Measurements from ENCODE around the gene CDH13. TPM values are rescaled to one million over a fixed set of nuclear protein-coding genes. Genes with fewer than 3 reads are reported as not detected.

Gene CDH13
- total RNA-seq, 4 donors from 2014 or later = 3.1 to 13.5 (median 8.9) TPM

- DNase-seq (ENCODE audit: extremely low spot score) = peak; percentile 26
- Histone ChIP-seq H3K4me3 (no peak overlapping the region), H3K36me3 (no peaks in the 10 kb centered on the region), H3K4me1 (no peaks in the 10 kb centered on the region), H3K9me3 (no peaks in the 10 kb centered on the region), H3K27ac (replicated peaks in 1 of 4) (no peak overlapping the region), H3K27me3 (no peaks in the 10 kb centered on the region)
- intact Hi-C loops (cut with DNase I) = no loop called here
- 78% methylated on average over 8 of the region's 8 CpGs for WGBS
- TF ChIP-seq POLR2AphosphoS5 (IDR thresholded peaks at IDR 0.05) = no peak
- TF ChIP-seq POLR2A (IDR thresholded peaks at IDR 0.05; ENCODE audit: low read depth) = no peak
- TF ChIP-seq EP300 (IDR thresholded peaks at IDR 0.05) = no peak
- TF ChIP-seq, protein P1, sequence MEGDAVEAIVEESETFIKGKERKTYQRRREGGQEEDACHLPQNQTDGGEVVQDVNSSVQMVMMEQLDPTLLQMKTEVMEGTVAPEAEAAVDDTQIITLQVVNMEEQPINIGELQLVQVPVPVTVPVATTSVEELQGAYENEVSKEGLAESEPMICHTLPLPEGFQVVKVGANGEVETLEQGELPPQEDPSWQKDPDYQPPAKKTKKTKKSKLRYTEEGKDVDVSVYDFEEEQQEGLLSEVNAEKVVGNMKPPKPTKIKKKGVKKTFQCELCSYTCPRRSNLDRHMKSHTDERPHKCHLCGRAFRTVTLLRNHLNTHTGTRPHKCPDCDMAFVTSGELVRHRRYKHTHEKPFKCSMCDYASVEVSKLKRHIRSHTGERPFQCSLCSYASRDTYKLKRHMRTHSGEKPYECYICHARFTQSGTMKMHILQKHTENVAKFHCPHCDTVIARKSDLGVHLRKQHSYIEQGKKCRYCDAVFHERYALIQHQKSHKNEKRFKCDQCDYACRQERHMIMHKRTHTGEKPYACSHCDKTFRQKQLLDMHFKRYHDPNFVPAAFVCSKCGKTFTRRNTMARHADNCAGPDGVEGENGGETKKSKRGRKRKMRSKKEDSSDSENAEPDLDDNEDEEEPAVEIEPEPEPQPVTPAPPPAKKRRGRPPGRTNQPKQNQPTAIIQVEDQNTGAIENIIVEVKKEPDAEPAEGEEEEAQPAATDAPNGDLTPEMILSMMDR (IDR thresholded peaks at IDR 0.05) = no peak
These were observed 989.2 kb downstream of the CDH13 start for GRCh38 chr16:83615953-83616350.

DNA sequence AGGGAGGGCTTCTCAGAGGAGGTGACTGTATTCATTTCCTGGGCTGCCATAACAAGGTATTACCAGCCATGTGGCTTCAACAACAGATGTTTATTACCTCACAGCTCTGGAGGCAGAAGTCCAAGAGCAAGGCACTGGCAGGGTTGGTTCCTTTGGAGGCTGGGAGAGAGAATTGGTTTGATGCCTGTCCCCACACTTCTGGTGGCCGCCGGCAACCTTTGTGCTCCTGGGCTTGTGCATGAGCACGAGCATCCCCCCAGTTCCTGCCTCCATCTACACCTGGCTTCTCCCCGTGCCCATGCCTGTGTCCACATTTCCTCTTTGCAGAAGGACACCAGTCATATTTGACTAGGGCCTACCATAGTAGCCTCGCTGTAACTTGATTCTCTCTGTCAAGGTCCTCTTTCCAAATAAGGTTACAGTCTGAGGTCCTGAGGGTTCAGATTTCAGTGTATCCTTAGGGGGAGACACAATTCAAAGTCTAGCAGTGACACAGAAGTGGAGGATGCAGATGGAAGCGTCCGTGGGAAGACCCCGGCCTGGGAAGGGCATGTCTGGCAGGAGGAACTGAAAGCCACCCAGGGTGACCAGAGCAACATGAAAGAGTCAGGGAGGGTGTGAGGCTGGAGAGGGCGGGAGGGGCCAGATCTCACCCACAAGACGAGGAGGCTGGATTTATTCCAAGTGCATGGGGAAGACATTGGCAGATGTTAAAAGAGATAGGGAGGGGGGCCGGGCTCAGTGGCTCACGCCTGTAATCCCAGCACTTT, 992.8 kb downstream of the CDH13 start:
- intact Hi-C loops (cut with DNase I) = no loop called here

GRCh38 chr16:83622010-83622409, 995.2 kb downstream of the CDH13 start:
- Histone ChIP-seq H3K9me3 (no peaks in the 10 kb centered on the region), H3K27ac (replicated peaks in 1 of 4) (no peak overlapping the region), H3K36me3 (no peaks in the 10 kb centered on the region), H3K4me3 (no peak overlapping the region), H3K4me1 (no peaks in the 10 kb centered on the region), H3K27me3 (no peaks in the 10 kb centered on the region)
- peak; percentile 24 for DNase-seq (ENCODE audit: extremely low spot score)
- 87% methylated on average over 7 of the region's 7 CpGs for WGBS
- intact Hi-C loops (cut with DNase I) = no loop called here
- no peak for TF ChIP-seq POLR2A (IDR thresholded peaks at IDR 0.05; ENCODE audit: low read depth)
- no peak for TF ChIP-seq EP300 (IDR thresholded peaks at IDR 0.05)
- TF ChIP-seq, protein P1 (IDR thresholded peaks at IDR 0.05) = no peak
- no peak for TF ChIP-seq POLR2AphosphoS5 (IDR thresholded peaks at IDR 0.05)

More for the DNA sequence above, 992.8 kb downstream of the CDH13 start:
- Histone ChIP-seq H3K4me1 (no peaks in the 10 kb centered on the region), H3K27ac (replicated peaks in 1 of 4) (no peak overlapping the region), H3K36me3 (no peaks in the 10 kb centered on the region), H3K27me3 (no peaks in the 10 kb centered on the region), H3K9me3 (no peaks in the 10 kb centered on the region), H3K4me3 (no peak overlapping the region)
- peak; percentile 87 for DNase-seq (ENCODE audit: extremely low spot score)
- 50% methylated on average over 12 of the region's 12 CpGs for WGBS
- no peak for TF ChIP-seq POLR2A (IDR thresholded peaks at IDR 0.05; ENCODE audit: low read depth)
- TF ChIP-seq, protein P1 (IDR thresholded peaks at IDR 0.05) = no peak
- TF ChIP-seq EP300 (IDR thresholded peaks at IDR 0.05) = no peak
- no peak for TF ChIP-seq POLR2AphosphoS5 (IDR thresholded peaks at IDR 0.05)

- Histone ChIP-seq H3K9me3 (no peaks in the 10 kb centered on the region), H3K27ac (replicated peaks in 1 of 4) (no peak overlapping the region), H3K27me3 (no peaks in the 10 kb centered on the region), H3K36me3 (no peaks in the 10 kb centered on the region), H3K4me1 (no peaks in the 10 kb centered on the region), H3K4me3 (no peak overlapping the region)
- intact Hi-C loops (cut with DNase I) = no loop called here
- TF ChIP-seq POLR2A (IDR thresholded peaks at IDR 0.05; ENCODE audit: low read depth) (no peak), EP300 (IDR thresholded peaks at IDR 0.05) (no peak), POLR2AphosphoS5 (IDR thresholded peaks at IDR 0.05) (no peak)
- TF ChIP-seq, protein P1 (IDR thresholded peaks at IDR 0.05) = no peak
- 79% methylated on average over 17 of the region's 17 CpGs for WGBS
- peak; percentile 90 for DNase-seq (ENCODE audit: extremely low spot score)
These were observed 996.4 kb downstream of the CDH13 start for GRCh38 chr16:83623091-83623730.

Data from esophagus muscularis mucosa (tissue), 4 donors.